Stimulated activated CD8-positive, alpha-beta memory T cell treated with anti-CD3 and anti-CD28 coated beads, Interleukin-7, amount 100 ng/mL, for 1 hour (primary cell): Measurements from ENCODE around the gene SEC61A2.
"Not testable (repeated sequence)": the region's sequence is repeated elsewhere in the genome, so short reads cannot be mapped to it uniquely, and the experiment has no call there.

Experiments
- DNase-seq, 2 donors: peaks; one replicate each; pipeline ENCODE4 v3.0.0-alpha.2; 2020; ENCODE audit warnings: low read depth in 2 of 2

The SEC61A2 gene

DNA sequence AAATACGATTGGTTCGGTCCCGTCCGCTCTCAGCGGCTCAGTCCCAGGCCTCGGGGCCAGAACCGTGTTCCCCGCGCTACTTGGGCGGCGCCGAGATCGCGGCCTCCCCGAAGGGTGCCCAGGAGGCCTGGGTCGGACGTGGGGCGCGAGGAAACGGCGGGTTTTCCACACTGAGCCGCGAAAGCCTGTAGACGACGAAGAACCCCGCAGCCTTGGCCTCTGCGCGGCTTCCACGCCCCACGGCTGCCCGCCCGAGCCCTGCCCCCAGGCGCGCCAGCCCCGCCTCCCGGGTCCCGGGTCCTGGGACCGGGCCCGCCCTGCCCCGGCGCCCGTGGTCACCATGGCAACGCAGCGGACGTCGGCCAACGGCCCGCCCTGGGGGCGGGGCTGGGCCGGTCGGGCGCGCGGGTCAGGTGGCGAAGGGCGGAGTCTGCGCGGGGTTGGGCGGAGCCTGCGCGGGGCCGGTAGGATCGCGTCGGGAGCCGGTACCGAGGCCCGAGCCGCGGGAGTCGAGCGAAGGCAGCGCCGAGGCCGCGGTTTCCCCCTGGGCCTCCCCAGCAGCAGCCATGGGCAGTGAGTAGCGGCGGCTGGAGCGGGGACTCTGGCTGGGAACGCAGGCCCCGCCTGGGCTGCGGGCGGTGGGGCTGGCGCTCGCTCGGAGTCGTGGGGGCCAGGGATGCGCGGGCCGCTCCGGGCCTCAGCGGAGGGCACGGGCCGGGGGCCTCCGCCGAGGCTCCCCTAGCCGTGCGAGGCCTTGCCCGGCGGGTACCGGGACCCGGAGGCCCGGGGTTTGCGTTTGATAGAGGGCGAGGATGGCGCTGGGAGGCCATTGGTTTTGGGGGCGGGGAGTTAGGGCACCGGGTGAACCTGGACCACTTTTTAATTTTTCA, at the start of gene SEC61A2:
Gene SEC61A2 (plus strand): TSS at position 456 of the 890 bp plus-strand sequence. CDS start 111 bp downstream, at position 567.
- peak; percentile 95 to 97 for DNase-seq

DNA sequence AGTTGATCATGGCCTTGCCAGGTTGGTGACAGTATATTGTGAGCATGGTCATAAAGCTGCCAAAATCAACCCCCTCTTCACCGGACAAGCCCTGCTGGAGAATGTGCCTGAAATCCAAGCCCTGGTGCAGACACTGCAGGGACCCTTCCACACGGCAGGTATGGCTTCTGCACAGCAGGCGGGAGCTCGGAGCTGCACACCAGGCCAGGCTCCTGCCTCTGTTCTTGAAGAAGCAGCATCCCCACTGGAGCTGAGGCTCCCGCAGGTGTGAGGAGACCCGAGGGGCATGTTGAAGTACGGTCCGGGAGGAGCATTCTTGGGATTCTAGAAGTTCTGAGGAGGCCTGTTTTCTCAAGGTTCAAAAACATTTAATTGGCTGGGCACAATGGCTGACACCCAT, 48.0 kb upstream of the SEC61A2 start:
- DNase-seq: no peak

DNA sequence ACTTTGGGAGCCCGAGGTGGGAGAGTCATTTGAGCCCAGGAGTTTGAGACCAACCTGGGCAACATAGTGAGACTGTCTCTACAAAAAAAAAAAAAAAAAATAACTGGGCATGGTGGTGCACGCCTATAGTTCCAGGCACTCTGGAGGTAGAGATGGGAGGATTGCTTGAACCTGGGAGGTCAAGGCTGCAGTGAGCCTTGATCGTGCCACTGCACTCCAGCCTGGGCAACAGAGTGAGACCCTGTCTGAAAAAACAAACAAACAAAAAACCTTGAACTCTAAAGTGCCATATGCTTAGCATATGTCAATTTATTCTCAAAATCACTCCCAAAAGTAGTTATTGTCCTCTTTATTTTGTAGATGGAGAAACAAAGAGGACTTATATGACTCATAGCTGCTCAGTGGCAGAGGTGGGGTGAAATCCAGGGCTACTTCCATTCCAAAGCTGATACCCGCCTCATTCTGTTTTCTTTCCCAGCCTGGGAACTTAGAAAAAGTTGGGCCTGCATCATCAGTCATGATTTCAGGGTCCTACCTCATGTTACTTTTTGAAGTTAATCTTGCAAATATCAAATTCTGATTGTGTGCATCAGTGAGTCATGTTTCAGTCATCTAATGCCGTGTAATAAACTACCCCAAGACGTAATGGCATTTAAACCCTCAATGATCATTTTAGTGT, 47.5 kb upstream of the SEC61A2 start:
- no peak for DNase-seq

DNA sequence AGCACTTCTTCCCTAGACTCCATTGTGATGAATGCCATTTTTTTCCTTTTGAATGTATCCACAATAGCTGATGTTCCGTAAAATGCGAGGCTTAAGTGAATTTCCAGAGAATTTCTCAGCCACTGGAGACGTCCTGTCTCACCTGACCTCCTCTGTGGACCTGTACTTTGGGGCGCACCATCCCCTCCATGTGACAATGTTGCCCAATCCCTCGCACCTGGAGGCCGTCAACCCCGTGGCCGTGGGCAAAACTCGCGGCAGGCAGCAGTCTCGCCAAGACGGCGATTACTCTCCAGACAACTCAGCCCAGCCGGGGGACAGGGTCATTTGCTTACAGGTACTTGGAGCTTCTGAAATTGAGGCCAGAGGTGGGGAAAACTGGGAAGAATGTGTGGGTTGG, 40.6 kb upstream of the SEC61A2 start:
- DNase-seq: no peak

DNA sequence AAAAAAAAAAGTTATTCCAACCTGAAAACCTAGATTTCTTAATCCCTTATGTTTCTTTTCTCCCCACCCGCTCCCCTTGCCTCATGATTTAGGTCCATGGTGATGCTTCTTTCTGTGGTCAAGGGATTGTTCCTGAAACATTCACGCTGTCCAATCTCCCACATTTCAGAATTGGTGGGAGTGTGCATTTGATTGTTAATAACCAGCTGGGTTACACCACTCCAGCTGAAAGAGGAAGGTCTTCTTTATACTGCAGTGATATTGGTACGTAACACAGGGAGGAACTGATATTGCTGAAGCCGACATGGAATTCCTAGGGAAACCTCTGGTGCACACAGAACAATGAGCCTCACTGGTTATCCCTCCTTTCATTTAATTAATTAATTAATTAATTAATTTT, 38.1 kb upstream of the SEC61A2 start:
- no peak for DNase-seq

DNA sequence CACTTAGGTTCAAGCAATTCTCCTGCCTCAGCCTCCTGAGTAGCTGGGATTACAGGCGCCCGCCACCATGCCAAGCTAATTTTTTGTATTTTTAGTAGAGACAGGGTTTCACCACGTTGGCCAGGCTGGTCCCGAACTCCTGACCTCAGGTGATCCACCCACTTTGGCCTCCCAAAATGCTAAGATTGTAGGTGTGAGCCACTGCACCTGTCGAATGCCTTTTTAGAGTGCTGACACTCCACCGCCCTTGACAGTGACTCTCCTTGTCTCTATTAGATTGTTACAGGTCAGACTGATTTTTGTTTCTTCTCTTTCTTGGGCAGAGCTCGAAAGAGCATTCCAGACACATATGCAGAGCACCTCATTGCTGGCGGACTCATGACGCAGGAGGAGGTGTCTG, 32.1 kb upstream of the SEC61A2 start:
- DNase-seq: not testable (repeated sequence)

DNA sequence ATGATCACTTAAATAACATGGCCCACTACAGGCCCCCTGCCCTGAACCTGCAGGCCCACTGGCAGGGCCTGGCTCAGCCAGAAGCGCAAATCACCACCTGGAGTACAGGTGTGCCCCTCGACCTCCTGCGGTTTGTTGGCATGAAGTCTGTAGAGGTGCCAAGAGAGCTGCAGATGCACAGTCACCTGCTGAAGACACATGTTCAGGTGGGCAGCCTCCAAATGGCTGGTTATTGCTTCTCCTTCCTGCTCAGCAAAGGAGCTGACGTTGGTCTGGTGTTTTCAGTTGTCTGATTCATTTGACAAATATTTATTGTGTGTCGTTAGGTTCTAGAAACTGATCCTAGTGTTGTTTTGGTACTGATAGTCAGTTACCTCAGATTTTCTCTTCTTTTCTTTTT, 31.7 kb upstream of the SEC61A2 start:
- no peak for DNase-seq

DNA sequence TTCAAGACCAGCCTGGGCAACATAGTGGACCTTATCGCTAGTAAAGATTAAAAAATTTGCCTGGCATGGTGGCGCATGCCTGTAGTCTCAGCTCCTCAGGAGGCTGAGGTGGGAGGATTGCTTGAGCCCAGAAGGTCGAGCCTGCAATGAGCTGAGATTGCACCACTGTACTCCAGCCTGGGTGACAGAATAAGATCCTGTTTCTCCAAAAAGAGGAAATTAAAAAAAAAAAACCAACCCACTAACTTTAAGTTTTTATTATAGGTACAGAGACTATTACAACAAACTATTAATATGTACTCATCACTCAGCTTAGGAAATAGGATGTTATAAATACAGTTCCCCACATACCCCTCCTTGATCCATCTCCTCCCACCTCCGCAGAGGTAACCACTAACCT, 30.5 kb upstream of the SEC61A2 start:
- no peak for DNase-seq

DNA sequence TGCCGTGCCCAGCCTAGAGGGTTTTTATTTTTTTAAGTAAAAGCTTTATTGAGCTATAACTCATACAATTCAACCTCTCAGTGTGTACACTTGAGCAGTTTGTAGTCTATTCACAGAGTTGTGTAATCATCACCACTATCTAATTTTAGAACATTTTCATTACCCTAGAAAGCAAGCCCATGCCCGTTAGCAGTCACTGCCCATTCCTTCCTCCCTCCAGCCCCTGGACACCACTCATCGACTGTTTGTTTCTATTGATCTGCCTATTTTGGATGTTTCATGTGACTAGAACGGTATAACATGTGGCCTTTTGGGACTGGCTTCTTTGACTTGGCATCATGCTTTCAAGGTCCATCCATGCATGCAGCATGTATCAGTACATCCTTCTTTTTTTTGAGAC, 25.7 kb upstream of the SEC61A2 start:
- no peak for DNase-seq

DNA sequence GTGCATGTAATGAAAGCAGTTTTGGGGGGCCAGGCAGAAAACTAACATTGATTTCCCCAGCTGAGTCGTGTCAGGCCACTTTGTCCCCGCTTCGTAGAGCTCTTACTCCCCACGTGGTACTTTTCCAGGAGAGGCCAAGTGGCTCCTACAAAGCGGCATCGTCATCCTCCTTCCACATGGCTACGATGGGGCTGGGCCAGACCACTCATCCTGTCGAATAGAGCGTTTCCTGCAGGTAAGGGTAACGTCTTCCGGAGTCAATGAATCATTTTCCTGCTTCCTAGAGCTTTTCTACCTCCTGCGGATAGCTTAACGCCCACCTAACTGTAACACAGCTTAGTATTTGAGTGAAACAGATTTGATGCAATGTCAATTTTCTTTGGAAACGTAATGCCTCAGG, 21.7 kb upstream of the SEC61A2 start:
- no peak for DNase-seq

DNA sequence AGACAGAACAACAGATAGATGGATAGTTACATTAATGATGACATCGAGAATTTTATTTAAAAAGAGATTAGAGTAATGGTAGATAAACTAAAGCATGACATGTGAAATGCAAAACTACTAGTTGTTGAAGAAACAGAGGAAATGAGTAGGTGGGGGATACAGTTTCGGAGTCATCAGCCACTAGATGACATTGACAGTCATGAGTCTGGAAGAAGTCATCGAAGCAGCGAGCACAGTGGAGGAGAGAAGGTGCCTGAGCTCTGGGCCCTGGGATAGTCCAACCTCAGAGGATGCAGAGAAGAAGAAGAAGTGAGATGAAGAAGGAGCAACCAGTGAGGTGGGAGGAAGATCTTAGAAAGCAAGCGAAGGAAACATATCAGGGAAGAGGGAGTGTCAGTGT, 20.2 kb upstream of the SEC61A2 start:
- no peak for DNase-seq

DNA sequence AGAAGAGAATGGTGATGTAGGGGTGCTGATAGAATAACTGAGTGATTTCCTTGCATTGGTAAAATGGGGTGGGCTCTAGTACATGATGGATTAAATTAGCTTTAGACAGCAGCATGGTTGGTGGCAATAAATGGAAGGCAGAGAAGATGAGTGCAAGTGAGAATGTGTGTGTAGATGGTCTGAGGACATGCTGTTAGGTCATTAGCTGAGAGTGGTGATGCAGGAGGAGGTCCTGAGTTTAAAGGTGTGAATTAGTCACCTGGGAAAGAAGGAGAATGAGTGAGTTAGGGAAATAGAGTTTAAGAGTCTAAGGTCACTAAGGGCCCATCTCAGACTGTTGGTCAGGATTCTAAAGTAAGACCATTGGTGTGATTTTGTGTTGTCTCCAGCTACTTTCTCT, 17.9 kb upstream of the SEC61A2 start:
- no peak for DNase-seq

DNA sequence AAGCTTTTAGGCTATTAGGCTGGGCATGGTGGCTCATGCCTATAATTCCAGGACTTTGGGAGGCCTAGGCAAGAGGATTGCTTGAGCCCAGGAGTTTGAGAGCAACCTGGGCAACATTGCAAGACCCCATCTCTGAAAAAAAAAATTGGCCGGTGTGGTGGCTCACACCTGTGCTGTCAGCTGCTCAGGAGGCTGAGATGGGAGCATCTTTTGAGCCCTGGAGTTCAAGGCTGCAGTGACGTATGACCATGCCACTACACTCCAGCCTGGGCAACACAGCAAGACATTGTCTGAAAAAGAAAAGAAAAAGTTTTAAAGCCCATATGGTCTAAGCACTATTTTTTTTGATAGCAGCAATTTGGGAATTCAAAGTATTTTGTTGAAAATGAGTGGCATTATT, 15.8 kb upstream of the SEC61A2 start:
- DNase-seq: no peak

DNA sequence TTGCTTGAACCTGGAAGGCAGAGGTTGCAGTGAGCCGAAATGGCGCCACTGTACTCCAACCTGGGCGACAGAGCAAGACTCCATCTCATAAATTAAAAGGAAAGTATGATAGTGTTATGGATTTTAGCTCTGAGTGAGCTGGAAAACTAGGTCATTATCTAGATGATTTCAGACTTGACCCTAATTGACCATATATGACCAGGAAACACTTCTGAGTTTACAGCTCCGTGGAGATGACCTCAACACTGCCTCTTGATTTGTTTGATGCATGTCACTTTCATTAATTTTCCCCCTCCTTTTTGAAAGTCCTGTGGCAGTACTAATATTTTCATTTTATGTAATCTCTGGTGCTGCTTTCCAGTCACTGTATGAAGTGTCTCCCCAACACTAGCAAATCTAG, 7.8 kb upstream of the SEC61A2 start:
- no peak for DNase-seq

DNA sequence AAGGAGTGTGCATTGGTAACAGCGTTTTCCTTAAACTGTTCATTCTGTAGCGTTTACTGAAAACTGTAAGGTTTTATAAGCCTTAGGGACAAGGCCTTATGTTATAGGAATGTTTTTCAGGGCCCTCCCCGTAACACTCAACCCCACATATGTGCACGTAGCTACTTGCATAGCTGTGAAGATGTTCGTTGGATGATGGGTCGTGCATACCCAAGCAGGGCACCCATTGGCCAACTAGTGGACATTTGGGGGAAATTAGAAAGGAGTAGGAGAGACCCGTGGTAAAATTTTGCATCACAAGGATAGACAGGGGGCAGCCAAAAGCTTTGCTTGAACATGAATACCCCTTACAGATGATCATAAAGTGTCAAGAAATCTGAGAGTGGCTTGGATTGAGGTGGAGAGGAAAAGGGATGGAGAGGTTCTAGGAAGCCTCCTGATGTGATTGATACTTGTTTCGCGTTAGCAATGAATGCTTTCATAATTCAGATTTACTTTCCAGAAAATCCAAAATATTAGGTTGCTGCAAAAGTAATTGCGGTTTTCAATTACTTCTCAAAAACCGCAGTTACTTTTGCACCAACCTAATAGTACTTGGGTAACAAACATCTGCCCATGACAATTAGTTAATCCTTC, 878 bp downstream of the SEC61A2 start:
- no peak for DNase-seq

DNA sequence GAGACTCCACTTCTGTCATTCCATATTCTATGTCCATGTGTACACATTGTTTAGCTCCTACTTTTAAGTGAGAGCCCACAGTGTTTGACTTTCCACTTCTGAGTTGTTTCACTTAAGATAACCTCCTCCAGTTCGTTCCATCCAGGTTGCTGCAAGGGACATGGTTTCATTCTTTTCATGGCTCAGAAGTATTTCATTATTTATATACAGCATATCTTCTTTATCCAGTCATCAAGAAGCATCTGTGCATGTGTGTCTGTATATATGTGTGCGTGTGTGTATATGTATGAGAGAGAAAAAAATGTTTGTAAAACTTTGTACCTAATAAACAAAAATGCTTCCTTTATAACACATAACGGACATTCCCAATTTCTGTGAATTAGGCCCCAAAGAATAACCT, 6.2 kb downstream of the SEC61A2 start:
- DNase-seq: no peak

DNA sequence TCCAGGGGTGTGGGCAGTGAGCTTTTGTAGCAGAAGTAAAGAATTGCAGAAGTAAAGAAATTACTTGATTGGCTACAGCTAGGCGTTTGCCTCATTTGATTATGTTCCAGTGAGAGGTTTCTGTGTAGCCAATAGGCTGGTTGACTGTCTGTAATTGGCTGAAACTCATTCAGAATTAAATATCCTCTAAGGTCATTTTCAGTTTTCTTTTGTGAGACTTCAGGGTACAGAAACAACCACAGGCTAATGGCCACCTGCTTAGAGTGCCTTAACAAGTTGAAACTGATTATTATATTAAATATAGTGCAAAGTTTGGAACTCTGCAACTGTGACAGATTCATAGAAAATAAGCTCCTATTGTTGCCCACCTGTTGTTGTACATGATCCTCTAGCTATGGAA, 10.6 kb downstream of the SEC61A2 start:
- no peak for DNase-seq

DNA sequence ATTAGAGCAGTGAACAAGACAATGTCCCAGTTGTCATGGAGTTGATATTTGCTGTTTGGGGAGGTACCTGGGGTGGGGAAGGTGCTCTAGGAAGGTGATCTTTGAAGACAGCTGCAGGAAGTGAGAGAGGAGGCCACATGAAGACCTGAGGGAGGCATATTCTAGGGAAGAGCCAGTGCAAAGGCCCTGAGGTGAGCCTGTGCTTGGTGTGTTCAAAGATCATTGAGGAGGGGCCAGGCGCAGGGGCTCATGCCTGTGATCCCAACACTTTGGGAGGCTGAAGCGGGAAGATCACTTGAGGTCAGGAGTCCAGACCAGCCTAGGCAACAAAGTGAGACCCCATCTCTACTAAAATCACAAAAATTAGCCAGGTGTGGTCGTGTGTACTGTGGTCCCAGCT, 15.1 kb downstream of the SEC61A2 start:
- DNase-seq: no peak

DNA sequence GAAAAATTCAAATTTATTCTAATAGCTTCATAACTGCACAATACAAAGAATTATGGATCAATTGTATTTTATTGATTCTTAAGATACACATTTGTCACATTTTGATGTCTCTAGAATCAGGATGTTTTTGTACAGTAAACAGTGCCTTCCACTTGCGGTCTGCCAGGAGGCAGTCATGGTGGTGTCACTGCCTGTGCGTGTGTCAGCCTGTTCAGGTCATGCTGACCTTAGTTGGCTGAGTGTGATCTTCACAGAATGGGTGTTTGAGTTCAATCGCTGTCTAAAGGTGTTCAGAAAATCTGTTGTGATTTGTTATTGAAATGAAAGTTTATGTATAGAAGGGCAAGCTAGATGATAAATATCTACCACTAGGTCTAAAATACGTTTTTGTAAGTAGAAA, 20.7 kb downstream of the SEC61A2 start:
- no peak for DNase-seq

DNA sequence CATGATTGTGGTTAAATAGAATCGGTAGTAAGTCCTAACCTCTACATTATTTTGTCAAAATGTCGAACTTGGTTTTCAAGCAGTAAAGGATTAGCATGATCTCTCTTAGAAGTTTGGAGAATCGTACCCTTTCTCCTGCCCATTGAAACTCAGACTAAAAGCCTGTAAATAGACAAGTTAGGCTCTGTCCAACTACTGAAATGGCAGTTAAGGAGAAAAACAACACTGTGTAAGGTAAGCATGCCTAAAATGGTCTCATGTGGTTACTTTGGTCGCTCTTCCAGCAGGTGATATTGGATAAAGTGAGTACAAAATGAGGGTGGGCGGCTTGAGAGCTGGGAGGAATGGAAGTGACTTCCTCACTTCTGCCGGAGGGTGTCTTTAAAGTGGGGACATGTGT, 25.0 kb downstream of the SEC61A2 start:
- DNase-seq: no peak

DNA sequence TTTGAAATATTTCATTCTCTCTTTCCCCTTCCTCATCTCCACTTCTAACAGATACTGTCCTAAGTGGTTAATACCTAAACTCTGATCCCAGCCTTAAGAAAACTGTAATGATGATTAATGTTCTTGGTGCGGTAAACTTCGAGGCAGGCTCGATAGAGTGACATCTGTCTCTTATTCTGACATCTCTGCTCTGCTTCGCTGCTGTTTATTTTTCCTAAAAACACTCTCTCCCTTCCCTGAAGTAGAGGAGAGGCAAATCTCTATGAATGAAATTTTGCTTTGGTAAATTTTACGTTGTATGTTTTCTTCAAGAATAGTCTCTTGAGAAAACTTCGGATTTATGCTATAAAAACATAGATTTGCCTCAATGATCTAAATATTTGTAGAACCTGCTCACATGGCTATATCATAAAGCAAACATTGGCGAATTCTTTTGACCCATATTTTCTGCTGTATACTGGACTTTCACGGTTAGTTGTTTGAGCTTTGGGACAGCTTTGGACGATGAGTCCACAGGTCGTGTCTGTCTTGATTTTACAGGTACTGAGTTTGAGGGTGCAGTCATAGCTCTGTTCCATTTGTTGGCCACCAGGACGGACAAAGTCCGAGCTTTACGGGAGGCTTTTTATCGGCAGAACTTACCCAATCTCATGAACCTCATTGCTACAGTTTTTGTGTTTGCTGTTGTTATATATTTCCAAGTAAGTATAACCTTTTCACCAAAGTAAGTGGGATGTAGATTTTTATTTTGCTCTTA, 27.1 kb downstream of the SEC61A2 start:
- no peak for DNase-seq

DNA sequence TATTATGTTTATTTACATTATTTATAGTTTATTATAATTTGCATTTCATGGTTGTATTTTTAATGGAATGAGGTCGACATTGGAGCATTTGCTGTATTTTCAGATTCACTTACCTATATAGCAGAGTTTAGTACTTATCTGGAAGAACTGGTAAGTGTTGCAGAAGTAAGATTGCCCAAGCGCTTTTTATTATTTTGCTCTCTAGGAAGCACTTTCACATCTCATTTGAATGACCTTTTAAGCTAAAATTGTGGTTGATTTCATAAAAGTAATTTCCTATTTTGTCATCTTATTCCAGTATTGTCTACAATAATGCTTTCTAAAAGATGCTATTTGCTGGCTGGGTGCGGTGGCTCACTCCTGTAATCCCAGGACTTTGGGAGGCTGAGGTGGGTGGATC, 28.6 kb downstream of the SEC61A2 start:
- no peak for DNase-seq
